ENCODE measurements around the gene KDM4E.
"Not testable (repeated sequence)": the region's sequence is repeated elsewhere in the genome, so short reads cannot be mapped to it uniquely, and the experiment has no call there.

Gene KDM4E

GRCh38 chr11:95024958-95025357 is at the start of gene KDM4E:
TSS of gene KDM4E (plus strand) at chr11:95025258. CDS start at chr11:95025558, 300 bp downstream.
- no peak for DNase-seq

- DNase-seq = no peak
These were observed 49.5 kb upstream of the KDM4E start for GRCh38 chr11:94975599-94975998.

GRCh38 chr11:94987378-94987777 is 37.7 kb upstream of the KDM4E start:
- no peak for DNase-seq

- no peak for DNase-seq
These were observed 36.3 kb upstream of the KDM4E start for GRCh38 chr11:94988748-94989147.

GRCh38 chr11:94993400-94993943 is 31.6 kb upstream of the KDM4E start:
- no peak for DNase-seq

GRCh38 chr11:94997437-94997836 is 27.6 kb upstream of the KDM4E start:
- no peak for DNase-seq

- no peak for DNase-seq
These were observed 26.8 kb upstream of the KDM4E start for GRCh38 chr11:94998285-94998684.

GRCh38 chr11:95003716-95004115 is 21.3 kb upstream of the KDM4E start:
- DNase-seq = no peak

GRCh38 chr11:95005642-95006041 is 19.4 kb upstream of the KDM4E start:
- no peak for DNase-seq

GRCh38 chr11:95011376-95011775 is 13.7 kb upstream of the KDM4E start:
- no peak for DNase-seq

- DNase-seq = no peak
These were observed 10.8 kb upstream of the KDM4E start for GRCh38 chr11:95014184-95014821.

- DNase-seq = no peak
These were observed 8.9 kb upstream of the KDM4E start for GRCh38 chr11:95016139-95016538.

- DNase-seq = not testable (repeated sequence)
These were observed 3.6 kb upstream of the KDM4E start for GRCh38 chr11:95021468-95021867.

GRCh38 chr11:95025594-95025993 is 536 bp downstream of the KDM4E start:
- DNase-seq = not testable (repeated sequence)

- no peak for DNase-seq
These were observed 3.3 kb downstream of the KDM4E start for GRCh38 chr11:95028357-95028756.

- no peak for DNase-seq
These were observed 8.0 kb downstream of the KDM4E start for GRCh38 chr11:95033051-95033450.

GRCh38 chr11:95035316-95035715 is 10.3 kb downstream of the KDM4E start:
- no peak for DNase-seq

- not testable (repeated sequence) for DNase-seq
These were observed 12.4 kb downstream of the KDM4E start for GRCh38 chr11:95037356-95038035.

- no peak for DNase-seq
These were observed 17.2 kb downstream of the KDM4E start for GRCh38 chr11:95042239-95042638.

GRCh38 chr11:95042906-95043305 is 17.8 kb downstream of the KDM4E start:
- DNase-seq = no peak

GRCh38 chr11:95044010-95044409 is 19.0 kb downstream of the KDM4E start:
- DNase-seq = no peak

GRCh38 chr11:95045812-95046211 is 20.8 kb downstream of the KDM4E start:
- no peak for DNase-seq

- DNase-seq = not testable (repeated sequence)
These were observed 24.1 kb downstream of the KDM4E start, which contains the start of gene KDM4F for GRCh38 chr11:95049122-95049521. TSS of gene KDM4F (plus strand) at chr11:95049422.

GRCh38 chr11:95050595-95051202 is 25.6 kb downstream of the KDM4E start:
- DNase-seq = no peak
